ENCODE measurements around the gene AXIN1. TPM values are rescaled to one million over a fixed set of nuclear protein-coding genes. Genes with fewer than 3 reads are reported as not detected.
"Not testable (repeated sequence)": the region's sequence is repeated elsewhere in the genome, so short reads cannot be mapped to it uniquely, and the experiment has no call there.

Gene AXIN1
- total RNA-seq, 1 donor, result 13.4 TPM

DNA sequence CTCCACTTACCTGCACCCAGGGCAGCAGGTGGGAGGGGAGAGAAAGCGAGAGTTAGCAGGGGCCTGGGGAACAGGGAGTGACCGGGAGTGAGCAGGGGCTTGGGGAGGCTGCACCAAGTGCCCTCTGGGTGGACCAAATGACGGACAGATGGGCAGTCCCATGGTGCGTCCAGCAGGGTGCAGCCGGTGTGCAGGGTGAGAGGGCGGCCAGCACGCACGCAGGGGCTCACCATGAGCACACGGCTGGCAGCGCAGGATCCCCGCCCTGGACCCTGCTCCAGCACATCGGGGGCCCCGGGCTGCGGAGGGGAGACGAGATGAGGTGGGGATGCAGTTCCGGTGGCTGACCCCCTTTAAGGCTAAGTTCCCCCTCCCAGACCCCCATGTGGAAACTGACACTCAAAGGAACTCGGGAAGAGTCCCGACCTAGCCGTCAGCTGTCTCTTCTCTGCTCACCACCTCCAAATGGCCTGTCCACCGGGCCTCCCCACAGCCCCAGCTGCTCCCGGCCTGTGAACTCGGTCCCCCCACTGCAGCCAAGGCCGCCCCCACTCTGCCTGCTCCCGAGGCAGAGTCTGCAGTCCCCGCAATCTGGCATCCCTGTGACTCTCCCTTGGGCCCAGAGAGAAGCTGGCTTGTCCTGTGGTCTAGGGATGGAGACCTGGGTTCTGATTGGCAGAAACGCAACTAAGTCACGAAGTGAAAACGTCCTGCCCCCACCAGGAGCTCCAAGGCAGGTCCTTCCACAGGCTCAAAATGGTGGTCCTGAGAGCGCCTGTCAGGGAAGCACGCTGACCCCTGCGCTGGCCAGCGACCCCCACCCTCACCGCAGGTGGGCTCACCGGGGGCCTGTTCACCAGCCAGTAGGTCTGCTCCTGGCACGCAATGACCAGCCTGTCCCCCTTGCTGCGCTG is 79.6 kb downstream of the AXIN1 start:
- TF ChIP-seq, protein P1, sequence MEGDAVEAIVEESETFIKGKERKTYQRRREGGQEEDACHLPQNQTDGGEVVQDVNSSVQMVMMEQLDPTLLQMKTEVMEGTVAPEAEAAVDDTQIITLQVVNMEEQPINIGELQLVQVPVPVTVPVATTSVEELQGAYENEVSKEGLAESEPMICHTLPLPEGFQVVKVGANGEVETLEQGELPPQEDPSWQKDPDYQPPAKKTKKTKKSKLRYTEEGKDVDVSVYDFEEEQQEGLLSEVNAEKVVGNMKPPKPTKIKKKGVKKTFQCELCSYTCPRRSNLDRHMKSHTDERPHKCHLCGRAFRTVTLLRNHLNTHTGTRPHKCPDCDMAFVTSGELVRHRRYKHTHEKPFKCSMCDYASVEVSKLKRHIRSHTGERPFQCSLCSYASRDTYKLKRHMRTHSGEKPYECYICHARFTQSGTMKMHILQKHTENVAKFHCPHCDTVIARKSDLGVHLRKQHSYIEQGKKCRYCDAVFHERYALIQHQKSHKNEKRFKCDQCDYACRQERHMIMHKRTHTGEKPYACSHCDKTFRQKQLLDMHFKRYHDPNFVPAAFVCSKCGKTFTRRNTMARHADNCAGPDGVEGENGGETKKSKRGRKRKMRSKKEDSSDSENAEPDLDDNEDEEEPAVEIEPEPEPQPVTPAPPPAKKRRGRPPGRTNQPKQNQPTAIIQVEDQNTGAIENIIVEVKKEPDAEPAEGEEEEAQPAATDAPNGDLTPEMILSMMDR (IDR thresholded peaks at IDR 0.05; ENCODE audit: insufficient read depth, low read length), result no peak
- H3K4me3 ChIP-seq (ENCODE audit: low read depth, low read length), result no peak overlapping the region
- DNase-seq (ENCODE audit: low read depth), result no peak

DNA sequence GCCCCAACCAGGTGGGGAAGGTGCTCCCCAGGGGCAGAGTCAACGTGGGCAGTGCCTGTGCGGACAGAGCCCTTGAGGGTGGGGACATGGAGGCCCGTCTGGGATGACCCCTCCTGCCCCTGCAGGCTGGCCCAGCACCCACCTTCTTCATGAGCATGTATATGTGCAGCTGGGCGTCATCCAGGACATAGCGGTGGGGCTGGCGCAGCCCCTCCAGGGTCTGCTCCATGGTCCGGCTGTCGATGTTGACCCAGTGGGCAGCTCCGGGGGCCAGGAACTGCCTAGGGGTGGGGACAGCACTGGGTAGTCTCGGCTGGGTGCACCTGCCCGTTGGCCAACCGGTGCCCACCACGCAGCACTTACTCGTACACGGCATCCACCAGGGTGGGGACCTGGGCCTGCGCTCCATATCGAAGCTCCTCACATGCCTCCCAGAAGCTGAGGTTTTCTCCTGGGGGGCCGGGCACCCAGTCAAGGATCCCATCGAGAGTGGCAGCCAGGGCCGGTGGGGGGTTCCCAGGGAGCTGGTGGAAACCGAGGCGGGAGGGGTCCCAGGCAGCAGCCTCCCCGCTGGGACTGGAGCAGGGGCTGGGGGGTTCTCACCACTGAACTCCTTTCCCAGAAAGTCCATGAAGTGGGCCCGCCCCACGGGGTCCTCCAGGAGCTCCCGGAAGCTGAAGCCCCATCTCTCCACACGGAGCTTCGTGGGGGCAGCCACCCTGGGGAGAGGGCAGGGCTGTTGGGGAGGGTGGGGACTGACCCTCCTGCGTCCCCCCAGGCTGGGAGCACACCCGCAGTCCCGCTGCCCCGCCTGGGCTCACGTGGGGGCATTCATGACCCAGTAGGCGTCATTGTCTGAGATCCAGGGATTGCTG is 81.9 kb downstream of the AXIN1 start:
- TF ChIP-seq, protein P1 (IDR thresholded peaks at IDR 0.05; ENCODE audit: insufficient read depth, low read length), result no peak
- no peak for DNase-seq (ENCODE audit: low read depth)
- H3K4me3 ChIP-seq (ENCODE audit: low read depth, low read length), result no peak overlapping the region

DNA sequence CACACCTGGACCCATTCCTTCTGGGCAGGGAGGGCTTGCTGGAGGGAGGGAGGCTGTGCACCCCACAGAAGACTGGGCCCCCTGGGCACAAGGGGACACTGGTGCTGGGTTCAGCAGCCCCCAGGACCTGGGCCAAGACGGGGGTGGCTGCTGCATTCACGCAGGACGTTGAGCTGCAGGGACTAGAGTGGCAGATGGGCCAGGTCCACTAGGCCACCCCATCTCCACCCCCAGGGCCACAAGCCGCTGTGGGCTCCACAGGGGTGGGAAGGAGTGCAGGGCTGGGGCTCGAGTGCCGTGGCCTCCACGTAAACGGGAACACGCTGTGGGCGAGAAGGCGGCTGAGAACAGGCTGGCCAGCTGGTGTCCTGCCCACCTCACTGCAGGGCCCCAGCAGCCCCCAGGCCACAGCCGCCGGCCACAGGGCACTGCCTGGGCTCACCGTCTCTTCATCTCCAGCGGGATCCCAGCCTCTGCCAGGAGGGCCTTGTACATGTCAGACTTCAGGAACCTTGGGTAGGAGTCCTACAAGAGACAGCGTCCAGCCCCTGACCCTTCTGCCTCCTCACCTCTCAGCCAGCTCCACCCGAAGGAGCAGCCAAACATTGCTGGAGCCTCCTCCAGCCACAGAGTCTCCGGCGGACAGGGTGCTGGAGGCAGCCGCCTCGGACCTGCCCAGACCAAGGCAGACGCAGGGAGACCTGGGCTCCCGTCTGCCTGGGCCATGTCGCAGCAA is 83.3 kb downstream of the AXIN1 start:
- TF ChIP-seq, protein P1 (IDR thresholded peaks at IDR 0.05; ENCODE audit: insufficient read depth, low read length), result no peak
- H3K4me3 ChIP-seq (ENCODE audit: low read depth, low read length), result no peak overlapping the region
- DNase-seq (ENCODE audit: low read depth), result no peak

DNA sequence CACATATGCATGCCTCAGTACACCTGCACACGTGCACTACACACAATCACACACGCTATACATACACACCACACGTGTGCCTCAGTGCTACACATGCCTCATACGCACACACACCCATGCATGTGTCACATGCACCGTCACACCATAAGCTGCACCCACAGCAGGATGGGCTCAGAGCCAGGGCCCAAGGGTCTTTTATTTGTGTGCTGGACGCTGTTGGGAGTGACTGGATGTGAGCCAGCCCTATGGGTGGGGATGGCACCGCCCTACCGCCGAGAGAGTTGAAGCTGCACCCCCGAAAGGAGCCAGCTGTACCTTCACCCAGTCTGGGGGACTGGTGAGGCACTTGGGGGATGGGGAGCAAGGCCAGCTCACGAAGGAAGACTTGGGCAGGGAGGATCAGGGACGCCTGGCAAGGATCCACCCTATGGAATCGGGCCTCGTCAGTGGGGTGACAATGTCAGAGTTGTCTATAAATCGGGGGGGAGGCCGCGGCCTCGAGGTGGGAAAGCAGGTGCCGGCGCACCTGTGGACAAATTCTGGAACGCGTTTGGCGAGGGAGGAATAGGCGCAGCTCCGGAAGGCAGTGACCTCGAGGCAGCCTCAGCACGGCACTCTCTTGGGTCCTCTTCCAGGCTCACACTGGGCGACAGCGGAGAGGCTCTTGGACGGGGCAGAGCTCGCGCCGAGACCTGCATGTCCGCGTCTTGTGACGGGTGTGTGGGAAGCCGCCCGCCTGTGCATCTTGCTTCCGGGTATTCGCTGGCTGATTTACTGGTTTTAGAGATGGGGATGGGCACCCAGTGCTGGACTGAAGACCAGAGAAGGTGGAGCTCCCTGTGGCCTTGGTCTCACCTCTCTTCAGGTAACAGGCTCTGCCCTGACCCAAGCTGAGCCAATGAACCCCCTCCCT is 84.1 kb downstream of the AXIN1 start:
- TF ChIP-seq, protein P1 (IDR thresholded peaks at IDR 0.05; ENCODE audit: insufficient read depth, low read length), result no peak
- no peak overlapping the region for H3K4me3 ChIP-seq (ENCODE audit: low read depth, low read length)
- no peak for DNase-seq (ENCODE audit: low read depth)

DNA sequence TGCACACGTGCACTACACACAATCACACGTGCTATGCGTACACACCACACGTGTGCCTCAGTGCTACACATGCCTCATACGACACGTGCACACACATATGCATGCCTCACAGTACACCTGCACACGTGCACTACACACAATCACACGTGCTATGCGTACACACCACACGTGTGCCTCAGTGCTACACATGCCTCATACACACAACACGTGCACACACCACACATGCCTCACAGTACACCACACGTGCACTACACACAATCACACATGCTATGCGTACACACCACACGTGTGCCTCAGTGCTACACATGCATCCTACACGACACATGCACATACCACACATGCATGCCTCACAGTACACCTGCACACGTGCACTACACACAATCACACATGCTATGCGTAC is 85.0 kb downstream of the AXIN1 start:
- H3K4me3 ChIP-seq (ENCODE audit: low read depth, low read length); DNase-seq (ENCODE audit: low read depth): not testable (repeated sequence)

DNA sequence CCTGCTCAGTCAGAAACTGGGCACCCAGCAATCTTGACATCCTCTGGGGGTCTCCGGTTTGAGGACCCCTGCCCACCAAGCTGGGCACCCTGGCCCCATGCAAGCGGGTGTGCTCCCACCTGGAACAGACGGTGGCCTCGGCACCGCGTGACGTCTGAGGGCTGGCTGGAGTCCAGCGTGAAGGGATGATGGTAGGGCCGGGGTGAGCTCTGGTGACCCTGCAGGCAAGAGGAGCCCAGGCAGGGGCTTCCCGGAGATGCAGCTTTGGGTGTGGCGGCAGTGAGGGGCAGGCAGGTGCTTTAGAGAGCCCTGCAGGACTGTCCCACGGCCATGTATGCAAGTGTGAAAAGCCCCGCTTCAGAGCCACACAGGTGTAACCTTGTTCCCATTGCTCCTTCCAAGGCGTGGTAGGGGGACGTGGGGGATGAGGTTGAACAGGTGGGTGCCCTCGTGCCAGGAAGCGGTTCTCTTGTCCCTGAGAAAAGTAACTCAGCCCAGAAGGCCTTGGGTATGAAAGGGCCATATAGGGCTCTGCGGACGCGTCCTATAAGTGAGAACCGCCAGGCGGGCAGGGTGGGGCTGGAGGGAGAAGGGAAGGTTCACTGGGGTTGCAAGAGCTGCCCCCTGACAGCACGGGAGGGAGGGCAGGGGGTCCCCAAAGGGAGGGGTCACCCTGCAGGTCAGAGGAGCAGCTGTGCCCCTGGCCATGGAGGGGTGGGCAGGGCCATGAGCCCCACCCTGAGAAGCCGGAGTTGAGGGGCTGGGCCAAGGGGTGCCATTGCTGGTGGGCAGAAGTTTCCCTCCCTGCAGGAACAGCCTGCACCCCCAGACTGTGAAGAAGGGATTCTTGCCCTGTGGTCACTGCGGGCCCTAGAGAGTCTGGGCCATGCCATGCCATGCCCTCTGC is 86.0 kb downstream of the AXIN1 start:
- H3K4me3 ChIP-seq (ENCODE audit: low read depth, low read length), result no peak overlapping the region
- TF ChIP-seq, protein P1 (IDR thresholded peaks at IDR 0.05; ENCODE audit: insufficient read depth, low read length), result no peak
- DNase-seq (ENCODE audit: low read depth), result no peak
